ENCODE data around the gene CDK6. TPM values are rescaled to one million over a fixed set of nuclear protein-coding genes. Genes with fewer than 3 reads are reported as not detected.

Gene CDK6
- total RNA-seq, 1 experiment from 2014 or later, result 73.8 TPM

DNA sequence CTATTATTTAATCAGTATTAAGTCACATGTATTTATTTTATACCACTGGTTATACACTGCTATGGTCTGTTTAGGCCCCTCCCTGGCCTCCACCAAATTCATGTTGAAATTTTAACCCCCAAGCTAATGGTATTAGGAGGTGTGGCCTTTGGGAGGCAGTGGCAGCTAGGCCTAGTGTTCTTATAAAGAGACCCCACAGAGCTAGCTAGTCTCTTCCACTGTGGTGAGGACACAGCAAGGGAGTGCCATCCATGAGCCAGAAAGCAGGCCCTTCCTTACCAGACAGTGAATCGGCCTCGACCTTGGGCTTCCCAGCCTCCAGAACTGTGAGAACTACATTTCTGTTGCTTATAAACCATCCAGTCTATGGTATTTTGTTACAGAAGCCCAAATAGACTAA, 279.1 kb downstream of the CDK6 start:
- DNase-seq (ENCODE audit: extremely low read depth, low read depth), result no peak

Small RNA genes within 50 kb of the gene (small RNA-seq; reads per million reads assigned to genes)
- gene RNU6-10P, result 0 reads per million in 2 experiments

Other genes with a start within 250 kb of the CDK6 start
- 20.3 and 25.1 TPM in 2 replicates for gene FAM133B, start 246.2 kb downstream of the CDK6 start, total RNA-seq (2014; rRNA removed; shearing (Covaris generic))

Data from NCI-H460 (cell line).